Fibroblast of mammary gland (primary cell): ENCODE measurements around the gene DPYSL4.

ENCODE experiments used
- DNase-seq: peaks from one replicate; pipeline ENCODE4 v3.0.0-alpha.2; 2010; ENCODE audit warnings: low read depth
- H3K4me3 ChIP-seq: 2 replicates; pipeline ENCODE4 v1.5.1; 2011; ENCODE audit warnings: low read depth, mild to moderate bottlenecking, low read length, moderate library complexity; ENCODE audit not compliant: control insufficient read depth
- CTCF ChIP-seq: conservative IDR thresholded peaks from 2 replicates; pipeline ENCODE4 v1.5.1; 2011; ENCODE audit warnings: low read depth, low read length, inconsistent platforms; ENCODE audit not compliant: control insufficient read depth, insufficient read depth

The DPYSL4 gene

GRCh38 chr10:132141076-132141475, 45.7 kb upstream of the DPYSL4 start:
- H3K4me3 ChIP-seq = no peak overlapping the region
- TF ChIP-seq CTCF = no peak
- no peak for DNase-seq

GRCh38 chr10:132141526-132142395, 45.0 kb upstream of the DPYSL4 start:
- no peak for TF ChIP-seq CTCF

DNA sequence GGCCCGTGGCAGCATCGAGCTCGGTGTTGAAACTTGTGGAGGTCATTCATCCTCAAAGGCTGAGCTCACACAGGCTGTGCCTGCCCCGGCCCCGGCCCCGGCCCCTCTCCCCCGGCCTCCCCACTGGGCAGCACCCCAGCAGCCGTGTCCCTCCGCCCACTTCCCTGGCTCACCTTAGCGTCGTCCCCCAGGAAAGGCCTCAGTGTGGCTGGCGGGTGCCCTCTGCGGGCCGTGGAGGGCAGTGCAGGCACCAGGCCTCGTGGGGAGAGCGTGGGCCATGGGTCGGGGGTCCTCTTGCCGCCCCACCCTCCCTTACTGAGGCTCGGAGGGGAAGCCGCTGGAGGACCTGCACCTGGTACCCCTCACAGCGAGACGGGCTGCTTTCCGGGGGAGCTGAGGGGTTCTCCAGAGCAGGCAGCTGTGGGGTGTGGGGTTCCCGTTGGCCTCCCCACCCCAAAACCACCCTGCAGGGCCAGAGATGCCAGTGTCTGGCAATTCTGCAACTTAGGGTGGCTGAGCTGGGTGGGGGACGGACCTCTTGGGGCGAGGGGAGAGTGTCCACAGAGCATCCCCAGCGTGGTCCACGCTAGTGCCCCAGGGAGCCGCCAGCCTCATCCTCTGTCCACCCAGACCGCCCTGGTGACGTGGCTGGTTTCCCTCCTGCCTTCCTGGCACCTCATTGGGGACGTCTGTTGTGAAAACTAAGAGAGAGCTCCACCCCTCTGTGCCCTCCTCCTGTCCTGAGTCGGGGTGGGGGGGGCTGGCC, 44.2 kb upstream of the DPYSL4 start:
- H3K4me3 ChIP-seq = no peak overlapping the region
- TF ChIP-seq CTCF = peak; percentile 47
- DNase-seq = peak; percentile 6

More at GRCh38 chr10:132141526-132142395, 45.0 kb upstream of the DPYSL4 start:
- no peak for DNase-seq
- no peak overlapping the region for H3K4me3 ChIP-seq

DNA sequence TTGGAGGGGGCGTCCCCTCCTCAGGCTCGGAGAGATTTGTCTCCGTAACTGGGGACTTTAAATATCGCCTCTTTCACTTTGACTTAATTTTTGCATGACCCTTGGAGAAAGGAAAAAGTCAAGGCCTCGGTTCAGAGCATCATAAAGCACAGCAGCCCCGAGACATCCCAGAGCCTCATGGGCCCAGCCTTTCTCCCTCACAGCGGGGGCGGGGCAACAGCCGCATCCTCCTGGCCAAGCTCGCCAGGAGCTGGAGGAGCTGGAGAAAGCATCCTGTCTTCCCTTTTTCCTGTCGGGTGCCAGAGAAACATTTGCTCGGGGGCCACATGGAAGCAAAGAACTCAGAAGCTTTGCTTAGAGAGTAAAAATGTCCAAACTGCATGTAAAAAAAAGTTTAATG, 43.6 kb upstream of the DPYSL4 start:
- H3K4me3 ChIP-seq = no peak overlapping the region
- no peak for TF ChIP-seq CTCF
- DNase-seq = no peak

- DNase-seq = no peak
- H3K4me3 ChIP-seq = no peak overlapping the region
- TF ChIP-seq CTCF = no peak
Observed at GRCh38 chr10:132144086-132144485, 42.7 kb upstream of the DPYSL4 start.

- TF ChIP-seq CTCF = no peak
- no peak for DNase-seq
- no peak overlapping the region for H3K4me3 ChIP-seq
Observed at GRCh38 chr10:132145002-132145401, 41.7 kb upstream of the DPYSL4 start.
